GM23338 (cell line): ENCODE results near the gene ST14. TPM values are rescaled to one million over a fixed set of nuclear protein-coding genes. Genes with fewer than 3 reads are reported as not detected.

Source experiments
- ATAC-seq: fragments of 200-7000 bp; cut with Tn5 transposase; 3 replicates; pipeline ENCODE4 v1.9.1; 2020
- DNase-seq: peaks from one replicate; pipeline ENCODE4 v3.0.0-alpha.2; 2015; ENCODE audit warnings: low spot score
- H2AFZ ChIP-seq: fragments of 200-600 bp; sonication (generic); 2 replicates; pipeline ENCODE4 v1.8.0; 2016; ENCODE audit warnings: antibody characterized with exemption, mild to moderate bottlenecking, moderate library complexity
- H3F3A ChIP-seq: fragments of 200-600 bp; sonication (generic); replicated peaks from 2 replicates; pipeline ENCODE4 v1.8.0; 2017; ENCODE audit warnings: antibody characterized with exemption, mixed run types, low read depth
- H3K27ac ChIP-seq: fragments of 200-600 bp; sonication (generic); 2 replicates; pipeline ENCODE4 v1.6.1; 2016; ENCODE audit warnings: low read depth
- H3K27me3 ChIP-seq: fragments of 200-600 bp; sonication (generic); 2 replicates; pipeline ENCODE4 v1.8.0; 2016; ENCODE audit warnings: mild to moderate bottlenecking, mixed run types, moderate library complexity; ENCODE audit not compliant: insufficient read depth
- H3K36me3 ChIP-seq: fragments of 200-600 bp; sonication (generic); 2 replicates; pipeline ENCODE4 v1.8.0; 2016; ENCODE audit warnings: mild to moderate bottlenecking; ENCODE audit not compliant: insufficient read depth
- H3K4me1 ChIP-seq: fragments of 200-600 bp; sonication (generic); 2 replicates; pipeline ENCODE4 v1.8.0; 2016; ENCODE audit warnings: mild to moderate bottlenecking, moderate library complexity; ENCODE audit not compliant: insufficient read depth
- H3K4me2 ChIP-seq: fragments of 200-600 bp; sonication (generic); 2 replicates; pipeline ENCODE4 v1.7.1; 2017; ENCODE audit warnings: mixed run types
- H3K4me3 ChIP-seq: fragments of 200-600 bp; sonication (generic); 2 replicates; pipeline ENCODE4 v1.6.1; 2016; ENCODE audit warnings: mixed run types
- H3K79me2 ChIP-seq: fragments of 200-600 bp; sonication (generic); replicated peaks from 2 replicates; pipeline ENCODE4 v1.8.0; 2017; ENCODE audit warnings: mild to moderate bottlenecking; ENCODE audit not compliant: insufficient read depth
- H3K9me2 ChIP-seq: fragments of 200-600 bp; sonication (generic); 2 replicates; pipeline ENCODE4 v1.8.0; 2017; ENCODE audit not compliant: insufficient read depth
- H4K20me1 ChIP-seq: fragments of 200-600 bp; sonication (generic); replicated peaks from 2 replicates; pipeline ENCODE4 v1.8.0; 2017; ENCODE audit warnings: mild to moderate bottlenecking; ENCODE audit not compliant: insufficient read depth
- H3K27ac Mint-ChIP-seq: 2 replicates; pipeline ENCODE4 v1.8.0; 2020; ENCODE audit warnings: inconsistent platforms, mild to moderate bottlenecking, moderate library complexity, mixed read lengths
- H3K27me3 Mint-ChIP-seq: 3 replicates; pipeline ENCODE4 v1.8.0; 2022; ENCODE audit warnings: low read depth, mild to moderate bottlenecking, moderate library complexity, mixed read lengths, inconsistent platforms; ENCODE audit not compliant: insufficient read depth, poor library complexity
- H3K36me3 Mint-ChIP-seq: 3 replicates; pipeline ENCODE4 v1.8.0; 2021; ENCODE audit warnings: low read depth, mild to moderate bottlenecking, inconsistent platforms, moderate library complexity, mixed read lengths
- H3K4me1 Mint-ChIP-seq: 3 replicates; pipeline ENCODE4 v1.8.0; 2020; ENCODE audit warnings: mild to moderate bottlenecking, inconsistent platforms, mixed read lengths
- H3K4me3 Mint-ChIP-seq: 3 replicates; pipeline ENCODE4 v1.8.0; 2021; ENCODE audit warnings: moderate library complexity, mild to moderate bottlenecking, inconsistent platforms, mixed read lengths
- H3K9me3 Mint-ChIP-seq: 3 replicates; pipeline ENCODE4 v1.8.0; 2020; ENCODE audit warnings: moderate library complexity, mild to moderate bottlenecking, inconsistent platforms, mixed read lengths
- CREB1 ChIP-seq: fragments of 250-450 bp; sonication (Bioruptor Pico); IDR thresholded peaks from 2 replicates; pipeline ENCODE4 v1.5.0; 2020; ENCODE audit warnings: low read depth, mild to moderate bottlenecking, moderate library complexity
- EZH2 ChIP-seq: fragments of 200-600 bp; sonication (generic); IDR thresholded peaks from one replicate; pipeline ENCODE4 v1.8.0; 2017; ENCODE audit warnings: antibody characterized with exemption, mild to moderate bottlenecking, low read depth; ENCODE audit not compliant: unreplicated experiment
- NANOG ChIP-seq: IDR thresholded peaks from 2 replicates; pipeline ENCODE4 v1.6.1; 2016; ENCODE audit warnings: antibody characterized with exemption, borderline replicate concordance
- POLR2AphosphoS5 ChIP-seq: IDR thresholded peaks from 2 replicates; pipeline ENCODE4 v1.6.1; 2016; ENCODE audit warnings: antibody characterized with exemption, low read depth
- STAT1 ChIP-seq: IDR thresholded peaks from one replicate; pipeline ENCODE4 v1.6.1; 2016; ENCODE audit warnings: antibody characterized with exemption; ENCODE audit not compliant: unreplicated experiment
- ZNF114 ChIP-seq: fragments of 250-450 bp; sonication (Bioruptor Pico); IDR thresholded peaks from 2 replicates; pipeline ENCODE4 v1.5.0; 2020; ENCODE audit warnings: mild to moderate bottlenecking, moderate library complexity
- ZNF331 ChIP-seq: fragments of 250-450 bp; sonication (Bioruptor Pico); IDR thresholded peaks from 2 replicates; pipeline ENCODE4 v1.5.0; 2020; ENCODE audit warnings: low read depth, mild to moderate bottlenecking, moderate library complexity
- polyA plus RNA-seq: library from polyadenylated mRNA; unstranded; fragments of >200 nt; fragmentation: Nextera tagmentation; extraction: Ambion mirVana; gene quantifications from 2 replicates; pipeline ENCODE4 v1.2.1, GENCODE V29; 2016
- total RNA-seq: library from RNA; depleted of rRNA; stranded (reverse); fragments of >200 nt; shearing (Covaris generic); gene quantifications from 2 replicates; pipeline ENCODE4 v1.2.3, GENCODE V29; 2014
- TF ChIP-seq, protein P1 (sequence below): IDR thresholded peaks from 2 replicates; pipeline ENCODE4 v1.6.1; 2016; ENCODE audit warnings: antibody characterized with exemption
- TF ChIP-seq, protein P2 (sequence below): fragments of 250-450 bp; sonication (Bioruptor Pico); IDR thresholded peaks from 2 replicates; pipeline ENCODE4 v1.5.0; 2020; ENCODE audit warnings: mild to moderate bottlenecking, moderate library complexity
- TF ChIP-seq, protein P3 (sequence below): IDR thresholded peaks from one replicate; pipeline ENCODE4 v1.6.1; 2018; ENCODE audit warnings: antibody characterized with exemption; ENCODE audit not compliant: unreplicated experiment

Gene ST14
- total and polyA plus RNA-seq, 2 experiments from 2014 or later: 7.9 to 32.7 TPM

DNA sequence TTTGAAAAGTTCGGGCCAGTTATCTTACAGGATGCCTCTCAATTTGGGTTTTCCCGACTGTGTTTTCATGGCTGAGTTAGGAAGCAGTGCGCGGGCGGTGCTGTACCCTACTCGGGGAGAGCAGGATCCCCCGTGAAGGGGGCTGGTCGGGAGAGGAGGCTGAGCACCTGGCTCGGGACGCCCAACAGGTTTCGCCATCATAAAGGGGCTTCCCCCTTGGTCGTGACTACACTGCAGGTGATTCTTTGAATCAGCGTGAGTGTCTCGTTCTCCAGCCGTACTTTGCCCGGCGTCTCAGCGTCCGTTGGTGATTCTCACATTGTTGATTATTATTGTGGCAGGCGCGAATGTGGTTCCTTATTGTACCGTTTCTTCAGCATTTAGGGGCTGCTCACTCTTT is 46.6 kb downstream of the ST14 start:
- H3F3A ChIP-seq: no peaks in the 10 kb centered on the region
- no peaks in the 10 kb centered on the region for H3K27me3 ChIP-seq
- no peak overlapping the region for H2AFZ ChIP-seq
- H4K20me1 ChIP-seq: no peaks in the 10 kb centered on the region
- H3K4me2 ChIP-seq: no peak overlapping the region
- TF ChIP-seq ZNF331 (CRISPR knock-in tag): no peak
- TF ChIP-seq, protein P1, sequence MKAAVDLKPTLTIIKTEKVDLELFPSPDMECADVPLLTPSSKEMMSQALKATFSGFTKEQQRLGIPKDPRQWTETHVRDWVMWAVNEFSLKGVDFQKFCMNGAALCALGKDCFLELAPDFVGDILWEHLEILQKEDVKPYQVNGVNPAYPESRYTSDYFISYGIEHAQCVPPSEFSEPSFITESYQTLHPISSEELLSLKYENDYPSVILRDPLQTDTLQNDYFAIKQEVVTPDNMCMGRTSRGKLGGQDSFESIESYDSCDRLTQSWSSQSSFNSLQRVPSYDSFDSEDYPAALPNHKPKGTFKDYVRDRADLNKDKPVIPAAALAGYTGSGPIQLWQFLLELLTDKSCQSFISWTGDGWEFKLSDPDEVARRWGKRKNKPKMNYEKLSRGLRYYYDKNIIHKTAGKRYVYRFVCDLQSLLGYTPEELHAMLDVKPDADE: no peak
- TF ChIP-seq NANOG: no peak
- TF ChIP-seq ZNF114 (CRISPR knock-in tag): no peak
- TF ChIP-seq EZH2: no peak
- no peak for TF ChIP-seq CREB1 (CRISPR knock-in tag)
- DNase-seq (no peak), ATAC-seq (no peak)
- Mint-ChIP-seq H3K4me1 (no peaks in the 10 kb centered on the region; the same call in 2 of the 3 replicates), H3K27ac (no peak overlapping the region), H3K27me3 (no peaks in the 10 kb centered on the region), H3K9me3 (peaks cover 4% of the 10 kb centered on the region; the same call in 1 of the 3 replicates), H3K4me3 (no peak overlapping the region), H3K36me3 (peaks cover 15% of the 10 kb centered on the region)
- H3K27ac ChIP-seq: no peak overlapping the region
- H3K4me3 ChIP-seq: no peak overlapping the region
- no peaks in the 10 kb centered on the region for H3K4me1 ChIP-seq
- H3K79me2 ChIP-seq: no peaks in the 10 kb centered on the region
- no peaks in the 10 kb centered on the region for H3K36me3 ChIP-seq
- H3K9me2 ChIP-seq: no peaks in the 10 kb centered on the region

DNA sequence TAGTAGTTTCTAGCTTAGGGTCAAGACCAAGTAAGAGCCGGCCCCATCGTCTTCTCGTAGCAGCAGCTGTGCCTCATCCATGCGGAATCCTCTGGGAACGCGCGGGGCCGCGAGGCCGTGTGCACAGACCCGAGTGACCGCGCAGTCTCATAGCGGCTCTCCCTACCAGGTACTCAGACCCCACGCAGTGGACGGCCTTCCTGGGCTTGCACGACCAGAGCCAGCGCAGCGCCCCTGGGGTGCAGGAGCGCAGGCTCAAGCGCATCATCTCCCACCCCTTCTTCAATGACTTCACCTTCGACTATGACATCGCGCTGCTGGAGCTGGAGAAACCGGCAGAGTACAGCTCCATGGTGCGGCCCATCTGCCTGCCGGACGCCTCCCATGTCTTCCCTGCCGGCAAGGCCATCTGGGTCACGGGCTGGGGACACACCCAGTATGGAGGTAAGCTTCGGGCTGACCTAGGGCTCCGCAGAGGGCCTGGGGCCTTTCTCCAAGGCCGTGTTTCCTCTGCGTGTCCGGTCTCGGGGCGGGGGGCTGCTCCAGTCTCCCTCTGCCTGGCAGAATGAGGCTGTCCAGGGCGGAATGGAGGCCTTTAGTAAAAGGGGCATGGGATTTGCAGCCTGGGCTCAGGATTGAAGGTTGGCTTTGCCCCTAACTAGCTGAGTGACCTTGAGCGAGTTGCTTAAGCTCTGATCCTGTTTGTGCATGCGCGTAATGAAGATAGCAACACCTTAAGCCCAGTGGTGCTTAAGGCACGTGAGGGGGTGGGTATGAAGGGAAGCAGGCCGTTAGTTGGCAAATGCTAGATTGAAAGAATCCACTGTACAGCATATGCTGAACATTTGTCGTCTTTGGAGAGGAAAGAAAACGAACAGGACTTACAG is 48.9 kb downstream of the ST14 start:
- no peaks in the 10 kb centered on the region for H3K9me2 ChIP-seq
- ATAC-seq (no peak), DNase-seq (no peak)
- H3K4me2 ChIP-seq: no peak overlapping the region
- H3F3A ChIP-seq: no peaks in the 10 kb centered on the region
- no peaks in the 10 kb centered on the region for H4K20me1 ChIP-seq
- no peaks in the 10 kb centered on the region for H3K4me1 ChIP-seq
- H3K4me3 ChIP-seq: no peak overlapping the region
- Mint-ChIP-seq H3K27ac (no peak overlapping the region), H3K9me3 (no peaks in the 10 kb centered on the region), H3K36me3 (peaks cover under 1% of the 10 kb centered on the region; the same call in 2 of the 3 replicates), H3K4me1 (peaks cover 3% of the 10 kb centered on the region), H3K4me3 (no peak overlapping the region), H3K27me3 (peaks cover 6% of the 10 kb centered on the region)
- H3K79me2 ChIP-seq: no peaks in the 10 kb centered on the region
- H3K27me3 ChIP-seq: no peaks in the 10 kb centered on the region
- H2AFZ ChIP-seq: no peak overlapping the region
- no peaks in the 10 kb centered on the region for H3K36me3 ChIP-seq
- no peak overlapping the region for H3K27ac ChIP-seq
- no peak for TF ChIP-seq ZNF114 (CRISPR knock-in tag)
- TF ChIP-seq EZH2: no peak
- no peak for TF ChIP-seq STAT1
- TF ChIP-seq POLR2AphosphoS5: no peak
- TF ChIP-seq, protein P2, sequence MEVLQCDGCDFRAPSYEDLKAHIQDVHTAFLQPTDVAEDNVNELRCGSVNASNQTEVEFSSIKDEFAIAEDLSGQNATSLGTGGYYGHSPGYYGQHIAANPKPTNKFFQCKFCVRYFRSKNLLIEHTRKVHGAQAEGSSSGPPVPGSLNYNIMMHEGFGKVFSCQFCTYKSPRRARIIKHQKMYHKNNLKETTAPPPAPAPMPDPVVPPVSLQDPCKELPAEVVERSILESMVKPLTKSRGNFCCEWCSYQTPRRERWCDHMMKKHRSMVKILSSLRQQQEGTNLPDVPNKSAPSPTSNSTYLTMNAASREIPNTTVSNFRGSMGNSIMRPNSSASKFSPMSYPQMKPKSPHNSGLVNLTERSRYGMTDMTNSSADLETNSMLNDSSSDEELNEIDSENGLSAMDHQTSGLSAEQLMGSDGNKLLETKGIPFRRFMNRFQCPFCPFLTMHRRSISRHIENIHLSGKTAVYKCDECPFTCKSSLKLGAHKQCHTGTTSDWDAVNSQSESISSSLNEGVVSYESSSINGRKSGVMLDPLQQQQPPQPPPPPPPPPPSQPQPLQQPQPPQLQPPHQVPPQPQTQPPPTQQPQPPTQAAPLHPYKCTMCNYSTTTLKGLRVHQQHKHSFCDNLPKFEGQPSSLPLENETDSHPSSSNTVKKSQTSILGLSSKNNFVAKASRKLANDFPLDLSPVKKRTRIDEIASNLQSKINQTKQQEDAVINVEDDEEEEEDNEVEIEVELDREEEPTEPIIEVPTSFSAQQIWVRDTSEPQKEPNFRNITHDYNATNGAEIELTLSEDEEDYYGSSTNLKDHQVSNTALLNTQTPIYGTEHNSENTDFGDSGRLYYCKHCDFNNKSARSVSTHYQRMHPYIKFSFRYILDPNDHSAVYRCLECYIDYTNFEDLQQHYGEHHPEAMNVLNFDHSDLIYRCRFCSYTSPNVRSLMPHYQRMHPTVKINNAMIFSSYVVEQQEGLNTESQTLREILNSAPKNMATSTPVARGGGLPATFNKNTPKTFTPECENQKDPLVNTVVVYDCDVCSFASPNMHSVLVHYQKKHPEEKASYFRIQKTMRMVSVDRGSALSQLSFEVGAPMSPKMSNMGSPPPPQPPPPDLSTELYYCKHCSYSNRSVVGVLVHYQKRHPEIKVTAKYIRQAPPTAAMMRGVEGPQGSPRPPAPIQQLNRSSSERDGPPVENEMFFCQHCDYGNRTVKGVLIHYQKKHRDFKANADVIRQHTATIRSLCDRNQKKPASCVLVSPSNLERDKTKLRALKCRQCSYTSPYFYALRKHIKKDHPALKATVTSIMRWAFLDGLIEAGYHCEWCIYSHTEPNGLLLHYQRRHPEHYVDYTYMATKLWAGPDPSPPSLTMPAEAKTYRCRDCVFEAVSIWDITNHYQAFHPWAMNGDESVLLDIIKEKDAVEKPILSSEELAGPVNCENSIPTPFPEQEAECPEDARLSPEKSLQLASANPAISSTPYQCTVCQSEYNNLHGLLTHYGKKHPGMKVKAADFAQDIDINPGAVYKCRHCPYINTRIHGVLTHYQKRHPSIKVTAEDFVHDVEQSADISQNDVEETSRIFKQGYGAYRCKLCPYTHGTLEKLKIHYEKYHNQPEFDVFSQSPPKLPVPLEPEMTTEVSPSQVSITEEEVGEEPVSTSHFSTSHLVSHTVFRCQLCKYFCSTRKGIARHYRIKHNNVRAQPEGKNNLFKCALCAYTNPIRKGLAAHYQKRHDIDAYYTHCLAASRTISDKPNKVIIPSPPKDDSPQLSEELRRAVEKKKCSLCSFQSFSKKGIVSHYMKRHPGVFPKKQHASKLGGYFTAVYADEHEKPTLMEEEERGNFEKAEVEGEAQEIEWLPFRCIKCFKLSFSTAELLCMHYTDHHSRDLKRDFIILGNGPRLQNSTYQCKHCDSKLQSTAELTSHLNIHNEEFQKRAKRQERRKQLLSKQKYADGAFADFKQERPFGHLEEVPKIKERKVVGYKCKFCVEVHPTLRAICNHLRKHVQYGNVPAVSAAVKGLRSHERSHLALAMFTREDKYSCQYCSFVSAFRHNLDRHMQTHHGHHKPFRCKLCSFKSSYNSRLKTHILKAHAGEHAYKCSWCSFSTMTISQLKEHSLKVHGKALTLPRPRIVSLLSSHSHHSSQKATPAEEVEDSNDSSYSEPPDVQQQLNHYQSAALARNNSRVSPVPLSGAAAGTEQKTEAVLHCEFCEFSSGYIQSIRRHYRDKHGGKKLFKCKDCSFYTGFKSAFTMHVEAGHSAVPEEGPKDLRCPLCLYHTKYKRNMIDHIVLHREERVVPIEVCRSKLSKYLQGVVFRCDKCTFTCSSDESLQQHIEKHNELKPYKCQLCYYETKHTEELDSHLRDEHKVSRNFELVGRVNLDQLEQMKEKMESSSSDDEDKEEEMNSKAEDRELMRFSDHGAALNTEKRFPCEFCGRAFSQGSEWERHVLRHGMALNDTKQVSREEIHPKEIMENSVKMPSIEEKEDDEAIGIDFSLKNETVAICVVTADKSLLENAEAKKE (CRISPR knock-in tag): no peak
- no peak for TF ChIP-seq CREB1 (CRISPR knock-in tag)
- TF ChIP-seq, protein P3, sequence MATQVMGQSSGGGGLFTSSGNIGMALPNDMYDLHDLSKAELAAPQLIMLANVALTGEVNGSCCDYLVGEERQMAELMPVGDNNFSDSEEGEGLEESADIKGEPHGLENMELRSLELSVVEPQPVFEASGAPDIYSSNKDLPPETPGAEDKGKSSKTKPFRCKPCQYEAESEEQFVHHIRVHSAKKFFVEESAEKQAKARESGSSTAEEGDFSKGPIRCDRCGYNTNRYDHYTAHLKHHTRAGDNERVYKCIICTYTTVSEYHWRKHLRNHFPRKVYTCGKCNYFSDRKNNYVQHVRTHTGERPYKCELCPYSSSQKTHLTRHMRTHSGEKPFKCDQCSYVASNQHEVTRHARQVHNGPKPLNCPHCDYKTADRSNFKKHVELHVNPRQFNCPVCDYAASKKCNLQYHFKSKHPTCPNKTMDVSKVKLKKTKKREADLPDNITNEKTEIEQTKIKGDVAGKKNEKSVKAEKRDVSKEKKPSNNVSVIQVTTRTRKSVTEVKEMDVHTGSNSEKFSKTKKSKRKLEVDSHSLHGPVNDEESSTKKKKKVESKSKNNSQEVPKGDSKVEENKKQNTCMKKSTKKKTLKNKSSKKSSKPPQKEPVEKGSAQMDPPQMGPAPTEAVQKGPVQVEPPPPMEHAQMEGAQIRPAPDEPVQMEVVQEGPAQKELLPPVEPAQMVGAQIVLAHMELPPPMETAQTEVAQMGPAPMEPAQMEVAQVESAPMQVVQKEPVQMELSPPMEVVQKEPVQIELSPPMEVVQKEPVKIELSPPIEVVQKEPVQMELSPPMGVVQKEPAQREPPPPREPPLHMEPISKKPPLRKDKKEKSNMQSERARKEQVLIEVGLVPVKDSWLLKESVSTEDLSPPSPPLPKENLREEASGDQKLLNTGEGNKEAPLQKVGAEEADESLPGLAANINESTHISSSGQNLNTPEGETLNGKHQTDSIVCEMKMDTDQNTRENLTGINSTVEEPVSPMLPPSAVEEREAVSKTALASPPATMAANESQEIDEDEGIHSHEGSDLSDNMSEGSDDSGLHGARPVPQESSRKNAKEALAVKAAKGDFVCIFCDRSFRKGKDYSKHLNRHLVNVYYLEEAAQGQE: no peak
